GM23338 (cell line): ENCODE measurements around the gene EBI3. TPM values are rescaled to one million over a fixed set of nuclear protein-coding genes. Genes with fewer than 3 reads are reported as not detected.
A peak's percentile ranks its signal among the peaks of the same experiment; 100 is the strongest.

Experiments used
- ATAC-seq: fragments of 200-7000 bp; cut with Tn5 transposase; 3 replicates; pipeline ENCODE4 v1.9.1; 2020
- DNase-seq: peaks from one replicate; pipeline ENCODE4 v3.0.0-alpha.2; 2015; ENCODE audit warnings: low spot score
- H2AFZ ChIP-seq: fragments of 200-600 bp; sonication (generic); 2 replicates; pipeline ENCODE4 v1.8.0; 2016; ENCODE audit warnings: antibody characterized with exemption, mild to moderate bottlenecking, moderate library complexity
- H3F3A ChIP-seq: fragments of 200-600 bp; sonication (generic); replicated peaks from 2 replicates; pipeline ENCODE4 v1.8.0; 2017; ENCODE audit warnings: antibody characterized with exemption, mixed run types, low read depth
- H3K27ac ChIP-seq: fragments of 200-600 bp; sonication (generic); 2 replicates; pipeline ENCODE4 v1.6.1; 2016; ENCODE audit warnings: low read depth
- H3K27me3 ChIP-seq: fragments of 200-600 bp; sonication (generic); 2 replicates; pipeline ENCODE4 v1.8.0; 2016; ENCODE audit warnings: mild to moderate bottlenecking, mixed run types, moderate library complexity; ENCODE audit not compliant: insufficient read depth
- H3K36me3 ChIP-seq: fragments of 200-600 bp; sonication (generic); 2 replicates; pipeline ENCODE4 v1.8.0; 2016; ENCODE audit warnings: mild to moderate bottlenecking; ENCODE audit not compliant: insufficient read depth
- H3K4me1 ChIP-seq: fragments of 200-600 bp; sonication (generic); 2 replicates; pipeline ENCODE4 v1.8.0; 2016; ENCODE audit warnings: mild to moderate bottlenecking, moderate library complexity; ENCODE audit not compliant: insufficient read depth
- H3K4me2 ChIP-seq: fragments of 200-600 bp; sonication (generic); 2 replicates; pipeline ENCODE4 v1.7.1; 2017; ENCODE audit warnings: mixed run types
- H3K4me3 ChIP-seq: fragments of 200-600 bp; sonication (generic); 2 replicates; pipeline ENCODE4 v1.6.1; 2016; ENCODE audit warnings: mixed run types
- H3K79me2 ChIP-seq: fragments of 200-600 bp; sonication (generic); replicated peaks from 2 replicates; pipeline ENCODE4 v1.8.0; 2017; ENCODE audit warnings: mild to moderate bottlenecking; ENCODE audit not compliant: insufficient read depth
- H3K9me2 ChIP-seq: fragments of 200-600 bp; sonication (generic); 2 replicates; pipeline ENCODE4 v1.8.0; 2017; ENCODE audit not compliant: insufficient read depth
- H4K20me1 ChIP-seq: fragments of 200-600 bp; sonication (generic); replicated peaks from 2 replicates; pipeline ENCODE4 v1.8.0; 2017; ENCODE audit warnings: mild to moderate bottlenecking; ENCODE audit not compliant: insufficient read depth
- H3K27ac Mint-ChIP-seq: 2 replicates; pipeline ENCODE4 v1.8.0; 2020; ENCODE audit warnings: inconsistent platforms, mild to moderate bottlenecking, moderate library complexity, mixed read lengths
- H3K27me3 Mint-ChIP-seq: 3 replicates; pipeline ENCODE4 v1.8.0; 2022; ENCODE audit warnings: low read depth, mild to moderate bottlenecking, moderate library complexity, mixed read lengths, inconsistent platforms; ENCODE audit not compliant: insufficient read depth, poor library complexity
- H3K36me3 Mint-ChIP-seq: 3 replicates; pipeline ENCODE4 v1.8.0; 2021; ENCODE audit warnings: low read depth, mild to moderate bottlenecking, inconsistent platforms, moderate library complexity, mixed read lengths
- H3K4me1 Mint-ChIP-seq: 3 replicates; pipeline ENCODE4 v1.8.0; 2020; ENCODE audit warnings: mild to moderate bottlenecking, inconsistent platforms, mixed read lengths
- H3K4me3 Mint-ChIP-seq: 3 replicates; pipeline ENCODE4 v1.8.0; 2021; ENCODE audit warnings: moderate library complexity, mild to moderate bottlenecking, inconsistent platforms, mixed read lengths
- H3K9me3 Mint-ChIP-seq: 3 replicates; pipeline ENCODE4 v1.8.0; 2020; ENCODE audit warnings: moderate library complexity, mild to moderate bottlenecking, inconsistent platforms, mixed read lengths
- CREB1 ChIP-seq: fragments of 250-450 bp; sonication (Bioruptor Pico); IDR thresholded peaks from 2 replicates; pipeline ENCODE4 v1.5.0; 2020; ENCODE audit warnings: low read depth, mild to moderate bottlenecking, moderate library complexity
- CTCF ChIP-seq, 2 experiments: fragments of 200-600 bp in 1 of 2; sonication (generic) in 1 of 2; conservative IDR thresholded peaks; 2 replicates each; pipeline versions ENCODE4 v1.5.1 to v1.6.1; 2016 to 2017; ENCODE audit warnings: antibody characterized with exemption in 2 of 2, low read depth in 2 of 2, mild to moderate bottlenecking in 2 of 2, moderate library complexity in 1 of 2
- ETS1 ChIP-seq: IDR thresholded peaks from 2 replicates; pipeline ENCODE4 v1.6.1; 2016; ENCODE audit warnings: antibody characterized with exemption
- EZH2 ChIP-seq: fragments of 200-600 bp; sonication (generic); IDR thresholded peaks from one replicate; pipeline ENCODE4 v1.8.0; 2017; ENCODE audit warnings: antibody characterized with exemption, mild to moderate bottlenecking, low read depth; ENCODE audit not compliant: unreplicated experiment
- EZH2phosphoT487 ChIP-seq: fragments of 200-600 bp; sonication (generic); IDR thresholded peaks from one replicate; pipeline ENCODE4 v1.8.1; 2018; ENCODE audit warnings: antibody characterized with exemption; ENCODE audit not compliant: unreplicated experiment
- JUNB ChIP-seq: IDR thresholded peaks from one replicate; pipeline ENCODE4 v1.6.1; 2016; ENCODE audit warnings: antibody characterized with exemption; ENCODE audit not compliant: unreplicated experiment
- NANOG ChIP-seq: IDR thresholded peaks from 2 replicates; pipeline ENCODE4 v1.6.1; 2016; ENCODE audit warnings: antibody characterized with exemption, borderline replicate concordance
- POLR2AphosphoS5 ChIP-seq: IDR thresholded peaks from 2 replicates; pipeline ENCODE4 v1.6.1; 2016; ENCODE audit warnings: antibody characterized with exemption, low read depth
- STAT1 ChIP-seq: IDR thresholded peaks from one replicate; pipeline ENCODE4 v1.6.1; 2016; ENCODE audit warnings: antibody characterized with exemption; ENCODE audit not compliant: unreplicated experiment
- ZNF114 ChIP-seq: fragments of 250-450 bp; sonication (Bioruptor Pico); IDR thresholded peaks from 2 replicates; pipeline ENCODE4 v1.5.0; 2020; ENCODE audit warnings: mild to moderate bottlenecking, moderate library complexity
- ZNF331 ChIP-seq: fragments of 250-450 bp; sonication (Bioruptor Pico); IDR thresholded peaks from 2 replicates; pipeline ENCODE4 v1.5.0; 2020; ENCODE audit warnings: low read depth, mild to moderate bottlenecking, moderate library complexity
- polyA plus RNA-seq: library from polyadenylated mRNA; unstranded; fragments of >200 nt; fragmentation: Nextera tagmentation; extraction: Ambion mirVana; gene quantifications from 2 replicates; pipeline ENCODE4 v1.2.1, GENCODE V29; 2016
- total RNA-seq: library from RNA; depleted of rRNA; stranded (reverse); fragments of >200 nt; shearing (Covaris generic); gene quantifications from 2 replicates; pipeline ENCODE4 v1.2.3, GENCODE V29; 2014
- TF ChIP-seq, protein P1 (sequence below): fragments of 250-450 bp; sonication (Bioruptor Pico); IDR thresholded peaks from 2 replicates; pipeline ENCODE4 v1.5.0; 2020; ENCODE audit warnings: mild to moderate bottlenecking, moderate library complexity
- TF ChIP-seq, protein P2 (sequence below): IDR thresholded peaks from one replicate; pipeline ENCODE4 v1.6.1; 2018; ENCODE audit warnings: antibody characterized with exemption; ENCODE audit not compliant: unreplicated experiment

The EBI3 gene
- total and polyA plus RNA-seq, 2 experiments from 2014 or later = 0.52 to 1.4 TPM

- Histone ChIP-seq H3F3A (peaks cover 3% of the 10 kb centered on the region; the same call in 1 of the 2 replicates), H3K4me1 (peaks cover 7% of the 10 kb centered on the region; the same call in 1 of the 2 replicates), H2AFZ (no peak overlapping the region), H3K36me3 (no peaks in the 10 kb centered on the region), H3K27me3 (no peaks in the 10 kb centered on the region), H3K27ac (no peak overlapping the region), H3K9me2 (no peaks in the 10 kb centered on the region), H4K20me1 (no peaks in the 10 kb centered on the region), H3K4me3 (no peak overlapping the region), H3K79me2 (no peaks in the 10 kb centered on the region; the same call in 1 of the 2 replicates), H3K4me2 (no peak overlapping the region)
- TF ChIP-seq, protein P1, sequence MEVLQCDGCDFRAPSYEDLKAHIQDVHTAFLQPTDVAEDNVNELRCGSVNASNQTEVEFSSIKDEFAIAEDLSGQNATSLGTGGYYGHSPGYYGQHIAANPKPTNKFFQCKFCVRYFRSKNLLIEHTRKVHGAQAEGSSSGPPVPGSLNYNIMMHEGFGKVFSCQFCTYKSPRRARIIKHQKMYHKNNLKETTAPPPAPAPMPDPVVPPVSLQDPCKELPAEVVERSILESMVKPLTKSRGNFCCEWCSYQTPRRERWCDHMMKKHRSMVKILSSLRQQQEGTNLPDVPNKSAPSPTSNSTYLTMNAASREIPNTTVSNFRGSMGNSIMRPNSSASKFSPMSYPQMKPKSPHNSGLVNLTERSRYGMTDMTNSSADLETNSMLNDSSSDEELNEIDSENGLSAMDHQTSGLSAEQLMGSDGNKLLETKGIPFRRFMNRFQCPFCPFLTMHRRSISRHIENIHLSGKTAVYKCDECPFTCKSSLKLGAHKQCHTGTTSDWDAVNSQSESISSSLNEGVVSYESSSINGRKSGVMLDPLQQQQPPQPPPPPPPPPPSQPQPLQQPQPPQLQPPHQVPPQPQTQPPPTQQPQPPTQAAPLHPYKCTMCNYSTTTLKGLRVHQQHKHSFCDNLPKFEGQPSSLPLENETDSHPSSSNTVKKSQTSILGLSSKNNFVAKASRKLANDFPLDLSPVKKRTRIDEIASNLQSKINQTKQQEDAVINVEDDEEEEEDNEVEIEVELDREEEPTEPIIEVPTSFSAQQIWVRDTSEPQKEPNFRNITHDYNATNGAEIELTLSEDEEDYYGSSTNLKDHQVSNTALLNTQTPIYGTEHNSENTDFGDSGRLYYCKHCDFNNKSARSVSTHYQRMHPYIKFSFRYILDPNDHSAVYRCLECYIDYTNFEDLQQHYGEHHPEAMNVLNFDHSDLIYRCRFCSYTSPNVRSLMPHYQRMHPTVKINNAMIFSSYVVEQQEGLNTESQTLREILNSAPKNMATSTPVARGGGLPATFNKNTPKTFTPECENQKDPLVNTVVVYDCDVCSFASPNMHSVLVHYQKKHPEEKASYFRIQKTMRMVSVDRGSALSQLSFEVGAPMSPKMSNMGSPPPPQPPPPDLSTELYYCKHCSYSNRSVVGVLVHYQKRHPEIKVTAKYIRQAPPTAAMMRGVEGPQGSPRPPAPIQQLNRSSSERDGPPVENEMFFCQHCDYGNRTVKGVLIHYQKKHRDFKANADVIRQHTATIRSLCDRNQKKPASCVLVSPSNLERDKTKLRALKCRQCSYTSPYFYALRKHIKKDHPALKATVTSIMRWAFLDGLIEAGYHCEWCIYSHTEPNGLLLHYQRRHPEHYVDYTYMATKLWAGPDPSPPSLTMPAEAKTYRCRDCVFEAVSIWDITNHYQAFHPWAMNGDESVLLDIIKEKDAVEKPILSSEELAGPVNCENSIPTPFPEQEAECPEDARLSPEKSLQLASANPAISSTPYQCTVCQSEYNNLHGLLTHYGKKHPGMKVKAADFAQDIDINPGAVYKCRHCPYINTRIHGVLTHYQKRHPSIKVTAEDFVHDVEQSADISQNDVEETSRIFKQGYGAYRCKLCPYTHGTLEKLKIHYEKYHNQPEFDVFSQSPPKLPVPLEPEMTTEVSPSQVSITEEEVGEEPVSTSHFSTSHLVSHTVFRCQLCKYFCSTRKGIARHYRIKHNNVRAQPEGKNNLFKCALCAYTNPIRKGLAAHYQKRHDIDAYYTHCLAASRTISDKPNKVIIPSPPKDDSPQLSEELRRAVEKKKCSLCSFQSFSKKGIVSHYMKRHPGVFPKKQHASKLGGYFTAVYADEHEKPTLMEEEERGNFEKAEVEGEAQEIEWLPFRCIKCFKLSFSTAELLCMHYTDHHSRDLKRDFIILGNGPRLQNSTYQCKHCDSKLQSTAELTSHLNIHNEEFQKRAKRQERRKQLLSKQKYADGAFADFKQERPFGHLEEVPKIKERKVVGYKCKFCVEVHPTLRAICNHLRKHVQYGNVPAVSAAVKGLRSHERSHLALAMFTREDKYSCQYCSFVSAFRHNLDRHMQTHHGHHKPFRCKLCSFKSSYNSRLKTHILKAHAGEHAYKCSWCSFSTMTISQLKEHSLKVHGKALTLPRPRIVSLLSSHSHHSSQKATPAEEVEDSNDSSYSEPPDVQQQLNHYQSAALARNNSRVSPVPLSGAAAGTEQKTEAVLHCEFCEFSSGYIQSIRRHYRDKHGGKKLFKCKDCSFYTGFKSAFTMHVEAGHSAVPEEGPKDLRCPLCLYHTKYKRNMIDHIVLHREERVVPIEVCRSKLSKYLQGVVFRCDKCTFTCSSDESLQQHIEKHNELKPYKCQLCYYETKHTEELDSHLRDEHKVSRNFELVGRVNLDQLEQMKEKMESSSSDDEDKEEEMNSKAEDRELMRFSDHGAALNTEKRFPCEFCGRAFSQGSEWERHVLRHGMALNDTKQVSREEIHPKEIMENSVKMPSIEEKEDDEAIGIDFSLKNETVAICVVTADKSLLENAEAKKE (CRISPR knock-in tag) = no peak
- TF ChIP-seq POLR2AphosphoS5 (no peak), ETS1 (no peak), EZH2 (no peak), STAT1 (no peak), CTCF (conservative IDR thresholded peaks at IDR 0.05; ENCODE audit: low read depth in 2 of 2) (no peak), JUNB (no peak), NANOG (no peak), EZH2phosphoT487 (no peak), CREB1 (CRISPR knock-in tag) (no peak), ZNF114 (CRISPR knock-in tag) (no peak), ZNF331 (CRISPR knock-in tag) (no peak)
- TF ChIP-seq, protein P2, sequence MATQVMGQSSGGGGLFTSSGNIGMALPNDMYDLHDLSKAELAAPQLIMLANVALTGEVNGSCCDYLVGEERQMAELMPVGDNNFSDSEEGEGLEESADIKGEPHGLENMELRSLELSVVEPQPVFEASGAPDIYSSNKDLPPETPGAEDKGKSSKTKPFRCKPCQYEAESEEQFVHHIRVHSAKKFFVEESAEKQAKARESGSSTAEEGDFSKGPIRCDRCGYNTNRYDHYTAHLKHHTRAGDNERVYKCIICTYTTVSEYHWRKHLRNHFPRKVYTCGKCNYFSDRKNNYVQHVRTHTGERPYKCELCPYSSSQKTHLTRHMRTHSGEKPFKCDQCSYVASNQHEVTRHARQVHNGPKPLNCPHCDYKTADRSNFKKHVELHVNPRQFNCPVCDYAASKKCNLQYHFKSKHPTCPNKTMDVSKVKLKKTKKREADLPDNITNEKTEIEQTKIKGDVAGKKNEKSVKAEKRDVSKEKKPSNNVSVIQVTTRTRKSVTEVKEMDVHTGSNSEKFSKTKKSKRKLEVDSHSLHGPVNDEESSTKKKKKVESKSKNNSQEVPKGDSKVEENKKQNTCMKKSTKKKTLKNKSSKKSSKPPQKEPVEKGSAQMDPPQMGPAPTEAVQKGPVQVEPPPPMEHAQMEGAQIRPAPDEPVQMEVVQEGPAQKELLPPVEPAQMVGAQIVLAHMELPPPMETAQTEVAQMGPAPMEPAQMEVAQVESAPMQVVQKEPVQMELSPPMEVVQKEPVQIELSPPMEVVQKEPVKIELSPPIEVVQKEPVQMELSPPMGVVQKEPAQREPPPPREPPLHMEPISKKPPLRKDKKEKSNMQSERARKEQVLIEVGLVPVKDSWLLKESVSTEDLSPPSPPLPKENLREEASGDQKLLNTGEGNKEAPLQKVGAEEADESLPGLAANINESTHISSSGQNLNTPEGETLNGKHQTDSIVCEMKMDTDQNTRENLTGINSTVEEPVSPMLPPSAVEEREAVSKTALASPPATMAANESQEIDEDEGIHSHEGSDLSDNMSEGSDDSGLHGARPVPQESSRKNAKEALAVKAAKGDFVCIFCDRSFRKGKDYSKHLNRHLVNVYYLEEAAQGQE = no peak
- ATAC-seq = no peak; the same call in 2 of the 3 replicates
- Mint-ChIP-seq H3K9me3 (no peaks in the 10 kb centered on the region; the same call in 1 of the 3 replicates), H3K27ac (no peak overlapping the region; the same call in 1 of the 2 replicates), H3K27me3 (peaks cover 17% of the 10 kb centered on the region), H3K4me3 (peak overlapping the region; percentile 50; the same call in 2 of the 3 replicates), H3K4me1 (no peaks in the 10 kb centered on the region; the same call in 2 of the 3 replicates), H3K36me3 (peaks cover 5% of the 10 kb centered on the region; the same call in 2 of the 3 replicates)
- DNase-seq = no peak
Observed at GRCh38 chr19:4183967-4184717, 45.2 kb upstream of the EBI3 start.
